Measurements from ENCODE around the gene GALNT12.
A peak's percentile ranks its signal among the peaks of the same experiment; 100 is the strongest.

GALNT12 gene

DNA sequence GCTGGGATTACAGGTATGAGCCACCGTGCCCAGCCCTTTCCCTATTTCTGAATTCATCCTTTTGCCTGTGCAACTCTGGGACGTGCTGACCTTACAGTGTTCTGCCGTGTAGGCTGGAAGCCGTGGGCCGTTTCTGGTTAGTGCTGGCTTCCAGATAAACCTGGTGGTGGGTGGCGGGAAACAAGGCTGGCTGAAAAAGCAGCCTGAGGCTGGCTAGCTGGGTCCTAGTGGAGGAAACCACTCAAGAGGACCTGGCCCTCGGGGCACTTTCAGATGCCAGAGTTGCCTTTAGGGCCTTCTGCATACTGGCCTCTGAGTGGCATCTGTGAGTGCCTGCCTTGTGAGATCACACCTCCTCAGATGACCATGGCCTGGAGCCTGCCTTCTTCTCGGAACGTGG is 26.9 kb downstream of the GALNT12 start:
- DNase-seq, result no peak

DNA sequence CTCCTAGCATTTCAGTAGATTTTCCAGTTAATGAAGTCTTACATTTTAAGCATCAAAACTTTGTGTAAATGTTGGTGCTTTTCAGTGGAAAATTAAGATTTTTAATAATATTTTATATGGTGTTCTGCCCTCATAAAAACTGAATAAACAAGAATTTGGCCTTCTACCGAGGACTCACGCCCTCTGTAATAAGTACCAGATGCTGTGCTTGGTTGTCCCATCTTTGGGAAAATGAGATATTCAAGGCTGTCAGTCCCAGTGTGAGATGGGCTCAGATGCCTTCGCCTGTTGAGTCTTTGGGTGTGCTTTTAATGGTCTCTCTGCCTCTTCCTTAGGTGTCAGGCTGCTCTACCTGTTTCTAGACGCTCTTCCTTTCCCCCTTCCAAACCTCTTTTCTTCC is 28.7 kb downstream of the GALNT12 start:
- DNase-seq, result no peak

- DNase-seq, result no peak
These were observed 30.0 kb downstream of the GALNT12 start for GRCh38 chr9:98837516-98837915.

DNA sequence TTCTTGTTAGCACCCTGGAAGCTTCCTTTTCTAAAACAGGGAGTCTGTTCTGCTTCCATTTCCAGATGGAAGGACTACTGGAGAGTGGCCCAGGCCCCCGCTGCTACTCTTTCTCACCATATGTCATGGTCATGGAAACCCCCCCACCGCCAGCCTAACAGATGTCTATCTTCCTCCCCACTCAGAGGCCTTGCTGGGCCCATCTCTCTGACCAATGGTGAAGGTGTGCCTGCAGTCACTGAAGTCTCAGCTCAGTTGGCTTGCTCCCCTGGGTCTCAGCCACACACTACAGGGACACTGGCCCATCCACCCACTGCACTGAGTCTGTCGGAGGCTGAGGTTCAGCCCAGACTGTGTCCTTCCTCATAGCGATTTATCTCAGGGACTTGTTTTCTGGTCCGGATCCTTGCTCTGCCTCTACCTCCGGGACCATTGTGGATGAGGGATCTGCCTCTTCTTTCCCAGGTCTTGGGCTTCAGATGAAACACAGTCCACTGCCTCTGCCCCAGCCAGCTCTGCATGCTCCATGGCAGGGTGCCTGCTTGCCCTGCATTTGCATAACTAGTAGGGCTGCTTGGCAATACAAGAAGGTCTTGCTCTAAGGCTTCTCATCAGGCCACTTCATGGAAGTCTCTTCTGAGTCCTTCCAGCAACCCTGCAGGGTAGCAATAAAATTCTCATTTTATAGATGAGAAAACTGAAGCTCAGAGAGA is 30.8 kb downstream of the GALNT12 start:
- no peak for DNase-seq

DNA sequence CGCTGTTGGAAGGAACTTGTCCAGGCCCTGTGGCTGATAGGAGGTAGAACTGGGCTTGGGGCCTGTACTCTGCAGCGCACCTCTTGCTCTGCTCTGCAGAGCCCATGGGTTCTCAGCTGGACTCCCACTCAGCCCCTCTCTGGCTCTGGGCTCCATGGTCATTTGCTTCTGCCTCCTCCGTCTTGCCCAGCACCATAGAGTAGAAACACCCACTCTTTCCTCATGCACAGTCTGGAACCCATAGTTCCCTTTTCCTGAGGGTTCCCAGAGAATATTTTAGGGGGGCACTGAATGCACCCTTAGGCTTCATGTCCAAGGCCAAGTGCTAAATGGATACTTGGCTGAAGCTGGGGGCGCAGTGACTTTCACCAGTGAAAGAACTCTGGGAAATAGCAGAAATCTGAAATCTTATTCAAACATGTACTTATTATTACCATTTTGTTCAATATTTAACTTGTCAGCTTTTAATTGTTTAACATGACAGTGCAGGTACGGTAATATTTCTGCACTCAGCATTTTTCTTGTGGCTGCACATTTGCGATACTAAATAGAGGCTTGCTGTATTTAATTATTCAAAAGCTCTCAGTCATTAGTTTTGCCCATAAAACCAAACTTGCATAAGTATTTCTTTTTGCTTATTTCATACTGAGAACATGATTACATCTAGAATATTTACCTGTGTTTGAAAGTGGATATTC is 31.5 kb downstream of the GALNT12 start:
- DNase-seq, result no peak

- no peak for DNase-seq
These were observed 32.3 kb downstream of the GALNT12 start for GRCh38 chr9:98839724-98840123.

DNA sequence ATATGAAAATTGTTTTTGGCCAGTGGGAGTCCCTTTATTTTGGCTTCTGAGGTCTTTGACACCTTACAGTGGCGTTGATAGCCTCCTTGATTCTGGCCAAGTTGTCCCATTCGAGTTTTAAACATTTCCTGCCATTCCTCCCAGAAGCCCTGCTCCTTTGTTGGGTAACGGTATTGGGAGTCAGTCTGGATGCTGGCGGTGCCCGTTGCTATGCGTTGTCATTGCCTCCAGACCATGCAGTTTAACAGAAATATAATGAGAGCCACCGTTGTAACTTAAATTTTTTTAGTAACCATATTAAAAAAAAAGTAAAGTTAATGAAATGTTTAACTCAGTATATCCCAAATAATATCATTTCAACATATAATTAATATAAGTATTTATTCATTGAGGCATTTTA is 35.0 kb downstream of the GALNT12 start:
- no peak for DNase-seq

- no peak for DNase-seq
These were observed 38.6 kb downstream of the GALNT12 start for GRCh38 chr9:98846081-98846480.

DNA sequence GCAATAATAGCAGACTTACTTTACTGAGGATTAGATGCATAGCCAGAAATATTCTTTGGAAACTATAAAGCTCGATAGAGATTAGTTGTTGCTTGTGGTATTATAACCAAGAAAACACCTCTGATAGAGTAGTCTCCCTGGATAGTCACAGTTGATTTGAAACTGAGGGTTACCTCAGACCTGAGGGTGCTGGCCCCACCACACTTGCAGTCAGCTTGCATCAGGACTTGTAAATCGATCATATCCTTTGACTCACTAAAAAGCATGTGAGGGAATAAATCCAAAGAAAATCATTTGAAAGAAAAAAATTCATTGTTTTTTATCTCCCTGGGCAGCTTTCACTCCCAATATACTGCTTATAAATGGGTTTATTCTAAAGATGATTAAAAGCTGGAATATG is 39.4 kb downstream of the GALNT12 start:
- DNase-seq, result no peak

GRCh38 chr9:98848450-98849149 is 41.1 kb downstream of the GALNT12 start:
- DNase-seq, result peak; percentile 49 to 68

DNA sequence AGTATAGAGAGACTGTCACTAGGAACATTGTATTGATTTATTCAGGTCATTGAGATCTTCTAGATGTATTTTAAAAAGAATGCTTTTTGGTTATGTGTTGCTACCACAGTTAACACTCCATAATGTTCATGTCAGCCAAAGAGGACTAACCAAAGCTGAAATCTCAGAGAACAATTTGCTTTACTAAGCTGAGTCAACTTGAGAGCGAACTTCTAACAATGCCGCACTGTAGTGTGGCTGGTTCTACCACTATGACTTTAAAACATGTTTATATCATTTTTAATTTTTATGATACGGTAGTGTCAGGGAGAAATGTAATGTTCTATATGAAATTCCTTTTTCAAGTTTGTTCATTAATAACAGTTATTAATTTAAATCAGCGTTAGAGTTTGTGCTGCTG is 42.1 kb downstream of the GALNT12 start:
- no peak for DNase-seq

GRCh38 chr9:98850851-98851729 is 43.6 kb downstream of the GALNT12 start:
- no peak for DNase-seq

DNA sequence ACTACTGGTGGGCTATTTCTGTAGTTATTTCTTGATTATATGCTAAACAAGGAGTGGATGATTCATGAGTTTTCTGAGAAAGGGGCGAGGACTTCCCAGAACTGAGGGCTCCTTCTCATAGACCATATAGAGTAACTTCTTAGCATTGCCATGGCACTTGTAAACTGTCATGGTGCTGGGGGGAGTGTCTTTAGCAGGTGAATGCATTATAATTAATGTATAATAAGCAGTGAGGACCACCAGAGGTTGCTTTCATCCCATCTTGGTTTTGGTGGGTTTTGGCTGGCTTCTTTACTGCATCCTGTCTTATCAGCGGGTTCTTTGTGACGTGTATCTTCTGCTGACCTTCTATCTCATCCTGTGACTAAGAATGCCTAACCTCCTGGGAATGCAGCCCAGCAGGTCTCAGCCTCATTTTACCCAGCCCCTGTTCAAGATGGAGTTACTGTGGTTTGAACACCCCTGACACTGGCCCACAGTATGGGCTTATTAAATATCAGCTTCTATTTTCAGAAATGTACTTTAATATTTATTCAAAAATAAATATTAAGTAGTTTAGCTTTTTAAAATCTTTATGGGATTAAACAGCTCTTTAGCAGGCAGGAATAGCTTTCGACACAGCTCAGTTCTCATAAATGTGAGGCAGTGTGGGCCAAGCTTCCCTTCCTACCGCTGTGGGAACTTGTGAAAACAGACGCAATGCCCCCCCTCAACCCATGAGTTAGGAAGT is 44.4 kb downstream of the GALNT12 start:
- no peak for DNase-seq

DNA sequence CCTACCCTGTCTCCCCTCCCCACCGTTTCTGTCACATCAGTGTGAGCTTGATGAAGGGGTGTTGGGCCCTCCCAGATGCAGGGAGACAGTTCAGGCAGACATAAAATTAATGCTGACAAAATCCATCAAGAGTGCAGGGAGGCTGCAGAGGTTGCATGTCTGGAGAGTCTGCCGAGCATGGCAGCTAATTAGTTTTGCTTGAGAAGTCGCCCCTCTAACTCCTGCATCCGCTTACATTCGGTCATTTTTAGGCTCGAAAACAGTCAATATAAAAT is 44.9 kb downstream of the GALNT12 start:
- DNase-seq, result no peak

- no peak for DNase-seq
These were observed 45.5 kb downstream of the GALNT12 start for GRCh38 chr9:98852961-98853360.

- no peak for DNase-seq
These were observed 46.8 kb downstream of the GALNT12 start for GRCh38 chr9:98854266-98854665.

GRCh38 chr9:98855592-98855991 is 48.1 kb downstream of the GALNT12 start:
- DNase-seq, result no peak

GRCh38 chr9:98856982-98857381 is 49.5 kb downstream of the GALNT12 start:
- no peak for DNase-seq

DNA sequence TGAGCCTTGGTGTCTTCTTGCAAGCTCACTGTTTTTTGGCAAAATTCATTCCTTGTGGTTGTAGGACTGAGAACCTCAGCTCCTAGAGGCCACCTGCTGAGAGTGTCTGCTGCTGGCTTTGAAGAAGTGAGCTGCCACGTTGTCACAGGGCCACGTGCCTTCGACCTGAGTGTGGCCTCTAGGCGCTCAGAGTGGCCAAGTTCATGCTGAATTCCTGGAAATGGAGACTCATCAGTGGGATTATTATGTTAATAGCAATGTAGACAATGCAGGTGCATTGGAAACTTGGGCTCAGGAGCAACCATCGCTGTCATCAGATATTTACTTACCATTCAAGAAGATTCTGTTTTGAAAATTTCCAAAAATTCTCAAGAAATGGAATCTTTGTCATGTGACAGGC is 52.5 kb downstream of the GALNT12 start:
- no peak for DNase-seq

GRCh38 chr9:98860871-98861293 is 53.4 kb downstream of the GALNT12 start:
- no peak for DNase-seq

DNA sequence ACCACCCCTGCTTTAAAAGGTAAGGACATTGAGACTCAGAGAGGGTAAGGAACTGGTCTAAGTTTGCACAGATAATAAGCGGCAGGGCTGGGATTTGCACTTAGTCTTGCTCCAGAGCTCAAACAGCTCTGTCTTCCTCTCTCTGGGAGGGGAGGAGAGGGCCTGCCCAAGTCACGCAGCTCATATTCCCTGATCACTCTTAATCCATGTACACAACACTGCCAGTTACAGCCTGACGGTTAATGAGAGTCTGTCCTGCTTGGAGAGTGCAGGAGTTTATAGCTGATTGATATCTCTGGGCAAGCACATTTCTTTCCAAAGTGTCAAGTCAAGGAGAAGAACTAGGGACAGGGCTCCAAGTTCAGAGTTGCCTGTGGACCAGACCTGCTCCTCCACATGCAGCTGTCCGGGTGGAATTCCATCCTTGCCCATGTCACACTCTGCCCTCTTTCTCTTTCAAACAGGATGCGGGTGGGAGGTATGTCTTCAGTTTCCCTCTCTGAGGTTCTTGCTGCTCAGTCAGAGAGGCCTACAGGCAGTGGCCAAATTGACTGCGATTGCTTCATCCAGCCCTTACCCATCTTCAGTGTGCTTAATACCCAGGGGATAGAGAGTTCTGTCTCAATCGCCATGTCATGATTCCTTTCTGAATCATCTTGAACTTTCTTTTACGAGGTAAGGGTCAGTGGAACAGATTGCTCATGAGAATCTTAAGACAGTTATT is 54.5 kb downstream of the GALNT12 start:
- DNase-seq, result no peak

- no peak for DNase-seq
These were observed 55.5 kb downstream of the GALNT12 start for GRCh38 chr9:98862936-98863335.

Data from NCI-H1930 (cell line).